Karpas-422 (cell line): ENCODE results near the gene ZNF530. TPM values are rescaled to one million over a fixed set of nuclear protein-coding genes. Genes with fewer than 3 reads are reported as not detected.

Experiments used
- DNase-seq: peaks from one replicate; pipeline ENCODE4 v3.0.0-alpha.2; 2015
- H2AFZ ChIP-seq: fragments of 200-600 bp; sonication (generic); 2 replicates; pipeline ENCODE4 v1.6.1; 2014; ENCODE audit warnings: antibody characterized with exemption, low read length, mixed read lengths
- H3K27ac ChIP-seq: fragments of 200-600 bp; sonication (generic); 2 replicates; pipeline ENCODE4 v1.5.1; 2014; ENCODE audit warnings: mild to moderate bottlenecking, low read length, moderate library complexity
- H3K27me3 ChIP-seq: fragments of 200-600 bp; sonication (generic); 2 replicates; pipeline ENCODE4 v1.6.1; 2014; ENCODE audit warnings: low read length, mixed read lengths
- H3K36me3 ChIP-seq: fragments of 200-600 bp; sonication (generic); 2 replicates; pipeline ENCODE4 v1.6.1; 2014; ENCODE audit warnings: low read length, mixed read lengths; ENCODE audit not compliant: insufficient read depth
- H3K4me1 ChIP-seq: fragments of 200-600 bp; sonication (generic); 2 replicates; pipeline ENCODE4 v1.6.1; 2014; ENCODE audit warnings: mild to moderate bottlenecking, low read length, mixed read lengths
- H3K4me2 ChIP-seq: fragments of 200-600 bp; sonication (generic); 2 replicates; pipeline ENCODE4 v1.6.1; 2014; ENCODE audit warnings: low read length, low read depth, mild to moderate bottlenecking; ENCODE audit not compliant: poor library complexity, severe bottlenecking
- H3K4me3 ChIP-seq: fragments of 200-600 bp; sonication (generic); 2 replicates; pipeline ENCODE4 v1.5.1; 2014; ENCODE audit warnings: mild to moderate bottlenecking, antibody characterized with exemption, low read length, mixed read lengths
- H3K79me2 ChIP-seq: fragments of 200-600 bp; sonication (generic); 2 replicates; pipeline ENCODE4 v1.6.1; 2014; ENCODE audit warnings: mild to moderate bottlenecking, low read length, mixed read lengths
- H3K9ac ChIP-seq: fragments of 200-600 bp; sonication (generic); 2 replicates; pipeline ENCODE4 v1.6.0; 2014; ENCODE audit warnings: low read length
- H3K9me2 ChIP-seq: fragments of 200-600 bp; sonication (generic), shearing (Covaris generic); replicated peaks from 2 replicates; pipeline ENCODE4 v1.6.0; 2014; ENCODE audit warnings: mild to moderate bottlenecking, low read length, moderate library complexity; ENCODE audit not compliant: insufficient read depth
- H3K9me3 ChIP-seq: fragments of 300-700, 200-600 bp; sonication (generic); 2 replicates; pipeline ENCODE4 v1.6.1; 2014; ENCODE audit warnings: low read length, mixed read lengths
- H4K20me1 ChIP-seq: fragments of 200-600 bp; sonication (generic); 2 replicates; pipeline ENCODE4 v1.6.1; 2014; ENCODE audit warnings: mild to moderate bottlenecking, antibody characterized with exemption, low read length, low read depth; ENCODE audit not compliant: insufficient read depth
- total RNA-seq: library from RNA; depleted of rRNA; stranded (reverse); fragments of >200 nt; shearing (Covaris generic); gene quantifications from 2 replicates; pipeline ENCODE4 v1.2.3, GENCODE V29; 2014; ENCODE audit warnings: low replicate concordance; rRNA removed

The ZNF530 gene
- total RNA-seq, result 5.2 and 7.7 TPM in 2 replicates

DNA sequence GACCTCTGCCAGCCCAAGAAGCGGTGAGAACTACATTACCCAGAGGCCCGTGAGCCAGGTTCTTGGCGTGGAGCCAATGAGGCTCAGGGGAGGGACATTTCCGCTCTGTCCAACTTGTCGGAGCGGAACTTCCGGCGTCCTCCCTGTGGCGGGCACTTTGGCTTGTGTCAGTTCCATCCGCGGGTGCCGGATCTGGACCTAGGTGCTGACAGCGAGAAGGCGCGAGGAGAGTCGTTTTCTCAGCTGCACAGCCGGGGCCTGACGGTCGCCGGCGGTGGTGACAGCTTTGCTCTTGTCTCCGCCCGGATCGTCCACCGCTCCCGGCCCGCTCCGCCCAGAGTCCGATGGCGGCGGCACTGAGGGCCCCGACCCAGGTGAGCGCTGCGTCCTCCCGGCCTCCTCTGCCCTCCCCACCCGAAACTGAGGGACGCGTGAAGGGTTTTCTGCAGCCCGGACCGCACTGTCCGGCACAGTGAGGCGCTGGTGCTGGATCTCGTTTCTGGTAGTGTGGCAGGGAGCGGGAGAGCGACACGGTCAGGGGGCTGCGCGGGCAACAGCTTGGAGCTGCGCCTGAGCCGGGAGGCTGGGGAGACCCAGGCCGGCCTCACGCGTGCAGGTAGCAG, at the start of gene ZNF530:
Gene ZNF530, plus strand, starts transcription at position 125 of the 623 bp plus-strand sequence. CDS start 4,461 bp downstream, outside the sequence.
- peaks cover 38% of the 10 kb centered on the region for H3K36me3 ChIP-seq
- H4K20me1 ChIP-seq, result no peaks in the 10 kb centered on the region
- peak within 1 kb of the TSS; percentile 75 for H3K9ac ChIP-seq
- H3K79me2 ChIP-seq, result peaks cover 27% of the 10 kb centered on the region
- H2AFZ ChIP-seq, result peak within 1 kb of the TSS; percentile 82
- H3K9me3 ChIP-seq, result peaks cover 51% of the 10 kb centered on the region
- H3K27ac ChIP-seq, result no peak within 1 kb of the TSS
- peak within 1 kb of the TSS; percentile 92 for H3K4me2 ChIP-seq
- H3K4me3 ChIP-seq, result peak within 1 kb of the TSS; percentile 86
- H3K9me2 ChIP-seq, result no peaks in the 10 kb centered on the region
- peak; percentile 99 for DNase-seq
- peaks cover 12% of the 10 kb centered on the region for H3K4me1 ChIP-seq
- H3K27me3 ChIP-seq, result no peaks in the 10 kb centered on the region

DNA sequence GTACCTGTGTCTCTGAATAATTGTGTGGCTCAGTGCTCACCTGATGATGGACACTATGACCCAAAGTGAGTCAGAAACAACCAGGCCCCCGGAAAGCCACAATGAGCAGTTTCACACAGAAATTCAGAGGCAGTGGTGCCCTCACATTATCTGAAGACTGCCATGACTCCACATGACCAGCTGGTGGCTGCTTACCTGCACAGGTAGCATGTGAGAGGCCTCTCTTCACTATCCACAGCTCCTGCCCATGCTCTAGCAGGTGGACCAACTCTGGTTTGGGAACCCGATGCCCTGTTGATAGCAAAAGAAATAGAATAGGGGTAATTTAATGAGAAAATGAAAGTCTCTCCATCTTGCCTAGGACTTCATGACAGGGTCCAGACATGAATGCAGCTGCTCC, 47.3 kb upstream of the ZNF530 start:
- no peak overlapping the region for H3K4me2 ChIP-seq
- H3K9ac ChIP-seq, result no peak overlapping the region
- DNase-seq, result no peak
- H3K79me2 ChIP-seq, result no peaks in the 10 kb centered on the region
- H3K4me1 ChIP-seq, result no peaks in the 10 kb centered on the region
- H3K27ac ChIP-seq, result no peak overlapping the region
- H3K36me3 ChIP-seq, result peaks cover 85% of the 10 kb centered on the region
- H3K9me2 ChIP-seq, result no peaks in the 10 kb centered on the region
- H4K20me1 ChIP-seq, result no peaks in the 10 kb centered on the region
- no peak overlapping the region for H2AFZ ChIP-seq
- no peak overlapping the region for H3K4me3 ChIP-seq
- H3K27me3 ChIP-seq, result no peaks in the 10 kb centered on the region
- H3K9me3 ChIP-seq, result peaks cover 72% of the 10 kb centered on the region

DNA sequence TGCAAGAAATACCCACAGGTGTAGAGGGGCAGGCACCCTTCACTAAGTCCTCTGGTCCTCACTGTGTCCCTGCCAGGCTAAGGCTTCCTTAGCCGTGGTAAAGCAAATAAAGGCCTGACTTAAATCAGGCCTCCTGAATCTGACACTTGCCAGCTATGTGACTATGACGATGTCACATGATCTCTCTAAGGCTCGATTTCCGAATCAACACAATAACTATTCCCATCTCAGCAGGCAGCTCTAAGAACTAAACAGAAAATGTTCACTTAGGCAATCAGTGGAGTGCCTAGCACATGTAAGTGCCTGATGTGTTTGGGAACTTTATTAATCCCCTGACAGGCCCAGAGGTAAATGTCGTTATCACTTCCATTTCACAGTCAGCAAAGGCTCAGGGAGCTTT, 42.0 kb upstream of the ZNF530 start:
- Histone ChIP-seq H2AFZ (no peak overlapping the region), H3K9me3 (peaks cover 66% of the 10 kb centered on the region)

DNA sequence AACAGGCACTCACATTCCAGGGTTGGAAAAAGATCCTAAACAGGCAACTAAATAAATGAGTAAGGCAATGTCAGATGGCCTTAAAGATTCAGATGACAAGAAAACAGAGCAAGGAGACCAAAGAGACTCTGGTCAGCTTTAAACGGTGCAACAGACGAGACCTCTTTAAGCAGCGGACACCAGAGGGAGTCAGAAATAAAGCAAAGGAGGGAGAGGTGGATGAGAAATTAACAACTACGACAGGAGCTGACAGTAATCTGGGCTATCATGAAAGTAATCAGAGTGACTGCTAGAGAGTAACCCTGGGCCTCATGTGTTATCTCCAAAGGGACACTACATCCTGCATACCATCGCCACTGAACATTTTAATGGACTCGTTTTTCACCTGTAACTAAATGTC, 41.2 kb upstream of the ZNF530 start:
- Histone ChIP-seq H3K36me3 (peaks cover 33% of the 10 kb centered on the region), H3K9ac (peak overlapping the region; percentile 77), H2AFZ (no peak overlapping the region), H3K4me3 (peak overlapping the region; percentile 73), H4K20me1 (no peaks in the 10 kb centered on the region), H3K4me1 (no peaks in the 10 kb centered on the region), H3K79me2 (peaks cover 19% of the 10 kb centered on the region), H3K9me3 (peaks cover 66% of the 10 kb centered on the region), H3K27ac (no peak overlapping the region), H3K27me3 (no peaks in the 10 kb centered on the region), H3K4me2 (peak overlapping the region; percentile 61), H3K9me2 (no peaks in the 10 kb centered on the region)
- no peak for DNase-seq

More for the DNA sequence above, 42.0 kb upstream of the ZNF530 start:
- Histone ChIP-seq H3K27me3 (no peaks in the 10 kb centered on the region), H3K27ac (no peak overlapping the region), H3K9me2 (no peaks in the 10 kb centered on the region), H3K79me2 (peaks cover 19% of the 10 kb centered on the region), H3K4me2 (no peak overlapping the region), H4K20me1 (no peaks in the 10 kb centered on the region), H3K9ac (no peak overlapping the region), H3K4me1 (no peaks in the 10 kb centered on the region), H3K36me3 (peaks cover 41% of the 10 kb centered on the region), H3K4me3 (no peak overlapping the region)
- DNase-seq, result no peak

DNA sequence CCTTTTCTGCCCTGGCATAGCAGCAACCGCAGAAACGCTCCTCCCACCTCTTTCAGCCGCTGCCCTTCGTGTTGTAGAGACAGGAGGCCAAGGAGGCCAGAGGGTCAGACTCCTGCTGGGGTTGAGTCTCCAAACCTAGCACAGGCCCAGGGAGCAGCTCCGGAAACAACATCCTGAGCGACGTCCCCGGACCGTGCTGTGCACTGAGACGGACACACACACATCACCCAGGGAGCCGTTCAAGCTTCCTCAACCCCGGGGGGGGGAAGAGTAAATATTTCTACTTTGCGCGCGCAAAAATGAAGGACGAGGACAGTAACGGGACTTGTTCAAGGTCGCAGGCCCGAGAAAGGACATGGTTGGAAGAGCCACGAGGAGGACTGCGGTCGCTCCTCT, 40.7 kb upstream of the ZNF530 start:
- Histone ChIP-seq H3K27ac (no peak overlapping the region), H2AFZ (no peak overlapping the region)

DNA sequence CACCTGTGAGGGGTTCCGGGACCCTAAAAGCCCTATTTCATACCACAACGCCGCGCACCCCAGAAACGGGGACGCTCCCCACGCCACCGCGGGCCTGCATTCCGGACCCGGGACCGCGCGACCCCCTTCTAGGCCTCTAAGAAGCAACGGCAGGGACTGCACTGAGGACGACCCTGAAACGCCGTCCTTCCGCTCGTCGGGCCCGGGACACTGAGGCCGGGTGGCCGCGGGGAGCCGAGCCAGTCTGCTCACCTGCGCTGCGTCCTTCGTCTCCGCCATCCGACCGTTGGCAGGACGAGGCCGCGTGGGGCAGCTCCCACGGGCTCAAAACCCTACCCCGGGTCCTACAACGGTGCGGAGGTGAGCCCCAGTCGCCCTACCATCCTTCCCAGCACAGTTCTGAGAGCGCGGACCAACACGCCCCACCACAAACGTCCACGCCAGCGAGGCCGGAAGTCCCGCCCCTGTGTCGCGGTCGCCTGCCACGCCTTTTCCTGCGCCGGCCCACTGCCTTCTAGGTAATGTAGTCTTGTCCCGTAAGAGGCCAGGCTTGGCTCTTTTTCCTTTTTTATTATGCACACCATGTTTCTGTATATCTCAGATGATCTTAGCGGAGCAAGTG, 40.2 kb upstream of the ZNF530 start, which contains the start of gene ZNF550:
Gene ZNF550, minus strand, starts transcription at position 460 of the 622 bp plus-strand sequence. Its CDS starts 181 bp downstream, at position 279.
- no peaks in the 10 kb centered on the region for H3K4me1 ChIP-seq
- no peaks in the 10 kb centered on the region for H3K9me2 ChIP-seq
- no peaks in the 10 kb centered on the region for H3K27me3 ChIP-seq
- peak; percentile 89 for DNase-seq
- peaks cover 67% of the 10 kb centered on the region for H3K9me3 ChIP-seq
- H3K9ac ChIP-seq, result peak within 1 kb of the TSS; percentile 77
- peaks cover 19% of the 10 kb centered on the region for H3K79me2 ChIP-seq
- peak within 1 kb of the TSS; percentile 73 for H3K4me3 ChIP-seq
- H4K20me1 ChIP-seq, result no peaks in the 10 kb centered on the region
- peaks cover 23% of the 10 kb centered on the region for H3K36me3 ChIP-seq
- H2AFZ ChIP-seq, result peak within 1 kb of the TSS; percentile 42; the same call in 1 of the 2 replicates
- H3K27ac ChIP-seq, result no peak within 1 kb of the TSS
- peak within 1 kb of the TSS; percentile 61 for H3K4me2 ChIP-seq

More for the DNA sequence above, 40.7 kb upstream of the ZNF530 start:
- H3K4me2 ChIP-seq, result peak overlapping the region; percentile 61
- peak overlapping the region; percentile 73 for H3K4me3 ChIP-seq
- no peaks in the 10 kb centered on the region for H3K9me2 ChIP-seq
- peak overlapping the region; percentile 77 for H3K9ac ChIP-seq
- H4K20me1 ChIP-seq, result no peaks in the 10 kb centered on the region
- no peaks in the 10 kb centered on the region for H3K4me1 ChIP-seq
- H3K36me3 ChIP-seq, result peaks cover 28% of the 10 kb centered on the region
- peak; percentile 61 for DNase-seq
- H3K9me3 ChIP-seq, result peaks cover 68% of the 10 kb centered on the region
- H3K79me2 ChIP-seq, result peaks cover 19% of the 10 kb centered on the region
- H3K27me3 ChIP-seq, result no peaks in the 10 kb centered on the region

DNA sequence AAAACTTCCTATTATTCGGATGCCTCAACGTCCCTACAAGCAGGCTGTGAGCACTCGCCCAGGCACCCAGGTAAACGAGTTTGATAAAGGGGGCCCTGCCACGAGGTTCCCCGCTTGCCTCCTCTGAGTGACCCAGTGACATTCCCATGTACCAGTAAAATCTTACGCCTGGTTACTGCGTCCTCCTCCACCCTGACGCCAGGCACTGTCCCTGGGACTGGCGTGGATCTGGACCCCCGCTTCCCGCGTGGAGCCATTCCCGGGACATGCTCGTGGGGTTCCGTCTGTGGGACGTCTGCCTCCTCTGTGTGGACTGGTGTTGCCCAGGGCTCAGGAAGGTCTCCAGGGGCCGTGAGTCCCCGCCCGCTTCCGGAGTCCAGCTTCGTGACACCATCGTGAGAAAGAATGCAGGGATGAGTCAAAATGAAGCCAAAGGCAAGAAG, 39.6 kb upstream of the ZNF530 start:
- no peaks in the 10 kb centered on the region for H3K9me2 ChIP-seq
- no peak overlapping the region for H3K27ac ChIP-seq
- H3K9ac ChIP-seq, result no peak overlapping the region
- H2AFZ ChIP-seq, result no peak overlapping the region
- H3K9me3 ChIP-seq, result peaks cover 66% of the 10 kb centered on the region
- H3K27me3 ChIP-seq, result no peaks in the 10 kb centered on the region
- H3K4me3 ChIP-seq, result peak overlapping the region; percentile 73; the same call in 1 of the 2 replicates
- H4K20me1 ChIP-seq, result no peaks in the 10 kb centered on the region
- H3K4me1 ChIP-seq, result no peaks in the 10 kb centered on the region
- peaks cover 19% of the 10 kb centered on the region for H3K36me3 ChIP-seq
- no peak overlapping the region for H3K4me2 ChIP-seq
- DNase-seq, result no peak
- peaks cover 19% of the 10 kb centered on the region for H3K79me2 ChIP-seq

DNA sequence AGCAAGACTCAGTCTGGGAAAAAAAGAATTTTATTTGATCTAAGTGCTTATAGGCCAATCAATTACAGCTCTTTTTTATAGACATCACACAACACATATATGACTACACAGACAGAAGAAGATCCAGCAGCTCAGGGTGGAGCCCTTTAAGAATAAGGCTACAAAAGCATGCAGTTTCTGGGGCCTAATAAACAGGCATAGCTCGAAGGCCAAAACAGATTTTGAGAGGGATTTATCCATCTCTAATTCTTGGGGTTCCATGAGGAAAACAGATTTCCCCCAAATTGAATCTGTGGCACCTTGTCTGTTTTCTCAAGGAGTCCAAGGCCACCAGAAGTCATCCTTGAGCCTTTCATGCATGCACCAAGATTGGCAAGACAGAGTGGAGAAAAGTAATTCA, 36.1 kb upstream of the ZNF530 start:
- no peak overlapping the region for H3K4me2 ChIP-seq
- H3K4me1 ChIP-seq, result no peaks in the 10 kb centered on the region
- no peak overlapping the region for H2AFZ ChIP-seq
- no peak for DNase-seq
- peaks cover 8% of the 10 kb centered on the region for H3K79me2 ChIP-seq
- no peaks in the 10 kb centered on the region for H3K9me2 ChIP-seq
- peaks cover 80% of the 10 kb centered on the region for H3K9me3 ChIP-seq
- H3K9ac ChIP-seq, result no peak overlapping the region
- no peaks in the 10 kb centered on the region for H3K27me3 ChIP-seq
- H3K27ac ChIP-seq, result no peak overlapping the region
- H3K36me3 ChIP-seq, result peaks cover 6% of the 10 kb centered on the region; the same call in 1 of the 2 replicates
- no peaks in the 10 kb centered on the region for H4K20me1 ChIP-seq
- no peak overlapping the region for H3K4me3 ChIP-seq
